ENCODE measurements around the gene SKI. TPM values are rescaled to one million over a fixed set of nuclear protein-coding genes. Genes with fewer than 3 reads are reported as not detected.

The SKI gene
- total RNA-seq, 1 experiment from 2014 or later = 89.5 TPM

DNA sequence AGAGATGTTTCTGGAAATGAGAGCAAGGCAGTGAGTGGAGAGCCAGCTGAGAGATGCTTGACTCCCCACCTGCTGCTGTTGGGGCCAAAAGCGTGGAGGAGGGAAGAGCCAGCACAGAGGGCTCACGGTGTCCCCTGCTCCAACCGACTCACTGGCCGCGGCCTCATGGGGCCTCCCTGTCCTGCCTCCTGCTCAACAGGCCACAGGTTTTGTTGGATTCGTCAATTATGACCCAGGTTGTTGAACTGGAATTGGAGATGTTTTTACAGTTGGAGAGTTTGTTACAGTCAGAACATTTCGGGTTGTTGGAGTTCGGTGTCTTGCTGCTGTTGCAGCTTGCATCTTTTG lies 21.4 kb downstream of the SKI start:
- Histone ChIP-seq H4K8ac (replicated peaks; ENCODE audit: insufficient read length, low read depth, low read length) (no peak overlapping the region), H2BK5ac (ENCODE audit: insufficient read length, low read length) (no peak overlapping the region), H3K27me3 (ENCODE audit: insufficient read depth, low read length) (no peaks in the 10 kb centered on the region), H4K5ac (ENCODE audit: insufficient read length, low read depth, low read length) (no peak overlapping the region), H3K9ac (ENCODE audit: extremely low read depth, insufficient read length, low read length) (no peak overlapping the region), H3K14ac (ENCODE audit: insufficient read depth, low read length) (peak overlapping the region; percentile 60; the same call in 1 of the 2 replicates), H3K79me2 (ENCODE audit: insufficient read depth, low read length) (peaks cover 53% of the 10 kb centered on the region; the same call in 1 of the 2 replicates), H2AK5ac (ENCODE audit: insufficient read length, low read length) (no peak overlapping the region), H3K23me2 (ENCODE audit: insufficient read length, low read depth, low read length, poor library complexity, severe bottlenecking) (no peaks in the 10 kb centered on the region), H3K4me1 (ENCODE audit: insufficient read depth, low read length) (peaks cover 22% of the 10 kb centered on the region), H3K27ac (ENCODE audit: insufficient read length, low read depth, low read length) (no peak overlapping the region), H2BK12ac (ENCODE audit: insufficient read length, low read depth, low read length) (no peak overlapping the region), H3K23ac (ENCODE audit: insufficient read length, low read depth, low read length) (no peak overlapping the region), H4K91ac (ENCODE audit: insufficient read length, low read depth, low read length) (peak overlapping the region; percentile 3), H3K79me1 (ENCODE audit: insufficient read depth, low read depth, low read length, poor library complexity, severe bottlenecking) (peaks cover 7% of the 10 kb centered on the region), H3K4ac (ENCODE audit: low read depth, low read length) (peak overlapping the region; percentile 11; the same call in 1 of the 2 replicates), H4K20me1 (ENCODE audit: control insufficient read depth, insufficient read depth, insufficient read length) (no peaks in the 10 kb centered on the region), H2BK20ac (ENCODE audit: low read depth, low read length, poor library complexity, severe bottlenecking) (no peak overlapping the region), H2AFZ (ENCODE audit: low read length) (no peak overlapping the region), H3K56ac (ENCODE audit: insufficient read length, low read depth, low read length) (no peak overlapping the region), H3K9me3 (ENCODE audit: control insufficient read depth, low read depth, low read length) (no peaks in the 10 kb centered on the region), H3K4me2 (ENCODE audit: insufficient read depth, insufficient read length, low read length) (no peak overlapping the region), H3K18ac (ENCODE audit: insufficient read length, low read depth, low read length) (peak overlapping the region; percentile 48), H3T11ph (ENCODE audit: low read length) (no peak overlapping the region), H2BK15ac (ENCODE audit: low read depth, low read length) (no peak overlapping the region; the same call in 1 of the 2 replicates), H2BK120ac (ENCODE audit: low read depth, low read length, poor library complexity, severe bottlenecking) (no peak overlapping the region)
- H3K4me1 Mint-ChIP-seq = peaks cover 64% of the 10 kb centered on the region in 2 experiments
- H3K27me3 Mint-ChIP-seq (ENCODE audit: low read depth) = no peaks in the 10 kb centered on the region
- H3K9me3 Mint-ChIP-seq = peaks cover 2 to 3% of the 10 kb centered on the region in 2 experiments; a peak in 2 of 5 replicates
- no peak for DNase-seq
- peaks cover 12 to 20% (median 19%) of the 10 kb centered on the region in 3 experiments for H3K36me3 Mint-ChIP-seq (ENCODE audit: insufficient read depth in 1 of 3, low read depth in 3 of 3)
- TF ChIP-seq, protein P1, sequence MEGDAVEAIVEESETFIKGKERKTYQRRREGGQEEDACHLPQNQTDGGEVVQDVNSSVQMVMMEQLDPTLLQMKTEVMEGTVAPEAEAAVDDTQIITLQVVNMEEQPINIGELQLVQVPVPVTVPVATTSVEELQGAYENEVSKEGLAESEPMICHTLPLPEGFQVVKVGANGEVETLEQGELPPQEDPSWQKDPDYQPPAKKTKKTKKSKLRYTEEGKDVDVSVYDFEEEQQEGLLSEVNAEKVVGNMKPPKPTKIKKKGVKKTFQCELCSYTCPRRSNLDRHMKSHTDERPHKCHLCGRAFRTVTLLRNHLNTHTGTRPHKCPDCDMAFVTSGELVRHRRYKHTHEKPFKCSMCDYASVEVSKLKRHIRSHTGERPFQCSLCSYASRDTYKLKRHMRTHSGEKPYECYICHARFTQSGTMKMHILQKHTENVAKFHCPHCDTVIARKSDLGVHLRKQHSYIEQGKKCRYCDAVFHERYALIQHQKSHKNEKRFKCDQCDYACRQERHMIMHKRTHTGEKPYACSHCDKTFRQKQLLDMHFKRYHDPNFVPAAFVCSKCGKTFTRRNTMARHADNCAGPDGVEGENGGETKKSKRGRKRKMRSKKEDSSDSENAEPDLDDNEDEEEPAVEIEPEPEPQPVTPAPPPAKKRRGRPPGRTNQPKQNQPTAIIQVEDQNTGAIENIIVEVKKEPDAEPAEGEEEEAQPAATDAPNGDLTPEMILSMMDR (conservative IDR thresholded peaks at IDR 0.05) = no peak
- no CpG with 5 or more reads among the region's 8 CpGs for WGBS (ENCODE audit: extremely low coverage, insufficient read length, low lambda C conversion rate)
- peak overlapping the region in 2 of 3 experiments; percentile 98; a peak in 4 of 7 replicates for H3K27ac Mint-ChIP-seq
- peak overlapping the region in 1 of 2 experiments; percentile 46; a peak in 2 of 5 replicates for H3K4me3 Mint-ChIP-seq
